Spleen (tissue), 7 donors: ENCODE data around the gene GAB2.

Experiments used
- POLR2A ChIP-seq, 3 donors: fragments of 450-650 bp; IDR thresholded peaks; one replicate each; pipeline ENCODE4 v1.5.1; 2017; ENCODE audit warnings: antibody characterized with exemption in 3 of 3, mild to moderate bottlenecking in 1 of 3
- TF ChIP-seq, protein P1 (sequence below), 11 experiments: fragments of 200-600 bp in 7 of 11; fragments of 450-650 bp in 4 of 11; sonication (generic) in 4 of 11; IDR thresholded peaks in 8 of 11; conservative IDR thresholded peaks in 3 of 11; 1 replicate in 7 of 11; 2 replicates in 4 of 11; pipeline versions ENCODE4 v1.4.0 to v1.8.0; 2016 to 2021; ENCODE audit warnings: antibody characterized with exemption in 11 of 11, inconsistent platforms in 4 of 11, mild to moderate bottlenecking in 1 of 11
- donor health status: DM: no; HTN: no; CAD: no; lungs with moderate emphysema.
- donor health status: DM: no; HTN: no; CAD: no.
- donor health status: DM: no; HTN: no; CAD: no.

DNA sequence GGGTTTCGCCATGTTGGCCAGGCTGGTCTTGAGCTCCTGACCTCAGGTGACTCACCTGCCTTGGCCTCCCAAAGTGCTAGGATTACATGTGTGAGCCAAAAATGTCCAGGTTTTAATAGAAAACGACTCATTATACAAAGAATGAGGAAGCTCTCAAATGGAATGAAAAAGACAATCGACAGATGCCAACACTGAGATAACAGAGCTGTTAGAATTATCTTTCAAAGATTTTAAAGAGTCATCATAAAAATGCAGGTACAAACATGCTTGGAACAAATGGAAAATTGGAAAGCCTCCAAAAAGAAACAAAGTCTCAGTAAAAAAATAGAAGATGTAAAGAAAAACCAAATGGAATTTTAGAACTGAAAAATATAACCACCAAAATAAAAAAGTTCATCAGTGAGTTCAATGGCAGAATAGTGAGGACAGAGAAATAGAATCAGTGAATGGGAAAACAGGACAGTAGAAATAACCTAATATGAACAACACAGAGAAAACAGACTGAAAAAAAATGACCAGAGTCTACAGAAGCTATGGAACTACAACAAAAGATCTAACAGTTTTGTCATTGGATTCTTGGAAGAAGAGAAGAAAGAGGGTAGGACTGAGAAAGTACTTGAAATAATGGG is 10.9 kb downstream of the GAB2 start:
- no peak for TF ChIP-seq POLR2A (IDR thresholded peaks at IDR 0.05)
- TF ChIP-seq, protein P1, sequence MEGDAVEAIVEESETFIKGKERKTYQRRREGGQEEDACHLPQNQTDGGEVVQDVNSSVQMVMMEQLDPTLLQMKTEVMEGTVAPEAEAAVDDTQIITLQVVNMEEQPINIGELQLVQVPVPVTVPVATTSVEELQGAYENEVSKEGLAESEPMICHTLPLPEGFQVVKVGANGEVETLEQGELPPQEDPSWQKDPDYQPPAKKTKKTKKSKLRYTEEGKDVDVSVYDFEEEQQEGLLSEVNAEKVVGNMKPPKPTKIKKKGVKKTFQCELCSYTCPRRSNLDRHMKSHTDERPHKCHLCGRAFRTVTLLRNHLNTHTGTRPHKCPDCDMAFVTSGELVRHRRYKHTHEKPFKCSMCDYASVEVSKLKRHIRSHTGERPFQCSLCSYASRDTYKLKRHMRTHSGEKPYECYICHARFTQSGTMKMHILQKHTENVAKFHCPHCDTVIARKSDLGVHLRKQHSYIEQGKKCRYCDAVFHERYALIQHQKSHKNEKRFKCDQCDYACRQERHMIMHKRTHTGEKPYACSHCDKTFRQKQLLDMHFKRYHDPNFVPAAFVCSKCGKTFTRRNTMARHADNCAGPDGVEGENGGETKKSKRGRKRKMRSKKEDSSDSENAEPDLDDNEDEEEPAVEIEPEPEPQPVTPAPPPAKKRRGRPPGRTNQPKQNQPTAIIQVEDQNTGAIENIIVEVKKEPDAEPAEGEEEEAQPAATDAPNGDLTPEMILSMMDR (IDR thresholded peaks at IDR 0.05 in 8 of 11, conservative IDR thresholded peaks at IDR 0.05 in 3 of 11) = no peak
